Inflammatory macrophage treated with lipopolysaccharide for 1 hour (primary cell): Measurements from ENCODE around the gene RGS5.
"Not testable (repeated sequence)": the region's sequence is repeated elsewhere in the genome, so short reads cannot be mapped to it uniquely, and the experiment has no call there.

Experiments used
- DNase-seq, 2 donors: peaks; one replicate each; pipeline ENCODE4 v3.0.0-alpha.2; 2020 to 2022

RGS5 gene, protein sequence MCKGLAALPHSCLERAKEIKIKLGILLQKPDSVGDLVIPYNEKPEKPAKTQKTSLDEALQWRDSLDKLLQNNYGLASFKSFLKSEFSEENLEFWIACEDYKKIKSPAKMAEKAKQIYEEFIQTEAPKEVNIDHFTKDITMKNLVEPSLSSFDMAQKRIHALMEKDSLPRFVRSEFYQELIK

DNA sequence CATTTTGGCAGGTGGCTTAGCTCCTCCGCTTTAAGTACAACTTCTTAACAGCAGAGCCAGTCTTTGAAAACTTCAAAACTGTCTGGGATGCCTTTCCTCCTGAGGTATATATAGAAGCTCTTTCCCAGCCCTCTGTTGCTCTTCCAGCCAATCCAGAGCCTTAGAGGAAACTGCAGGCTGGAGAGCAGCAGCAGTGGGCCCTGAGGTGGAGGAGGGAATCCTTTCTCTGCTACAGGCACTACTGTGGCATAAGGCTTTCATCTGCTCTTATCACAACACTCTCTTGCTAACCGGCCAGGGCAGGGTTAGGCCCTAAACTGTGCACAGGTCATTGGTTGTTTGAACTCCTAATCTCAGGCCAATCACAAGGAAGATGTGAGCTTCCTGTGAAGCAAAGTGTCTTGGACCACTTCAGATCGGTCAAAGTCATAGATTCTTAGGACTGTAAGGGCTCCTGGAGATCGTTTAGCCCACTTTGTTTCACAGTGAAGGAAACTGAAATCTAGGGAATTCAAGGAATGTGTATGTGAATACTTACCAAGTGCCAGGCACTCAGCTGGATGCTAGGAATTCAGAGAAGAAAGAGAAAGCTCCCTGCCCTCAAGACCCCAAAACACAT lies at the start of gene RGS5:
Gene RGS5 (minus strand): TSS at position 84 of the 619 bp plus-strand sequence. CDS start 81 bp downstream, at position 3.
- no peak for DNase-seq

DNA sequence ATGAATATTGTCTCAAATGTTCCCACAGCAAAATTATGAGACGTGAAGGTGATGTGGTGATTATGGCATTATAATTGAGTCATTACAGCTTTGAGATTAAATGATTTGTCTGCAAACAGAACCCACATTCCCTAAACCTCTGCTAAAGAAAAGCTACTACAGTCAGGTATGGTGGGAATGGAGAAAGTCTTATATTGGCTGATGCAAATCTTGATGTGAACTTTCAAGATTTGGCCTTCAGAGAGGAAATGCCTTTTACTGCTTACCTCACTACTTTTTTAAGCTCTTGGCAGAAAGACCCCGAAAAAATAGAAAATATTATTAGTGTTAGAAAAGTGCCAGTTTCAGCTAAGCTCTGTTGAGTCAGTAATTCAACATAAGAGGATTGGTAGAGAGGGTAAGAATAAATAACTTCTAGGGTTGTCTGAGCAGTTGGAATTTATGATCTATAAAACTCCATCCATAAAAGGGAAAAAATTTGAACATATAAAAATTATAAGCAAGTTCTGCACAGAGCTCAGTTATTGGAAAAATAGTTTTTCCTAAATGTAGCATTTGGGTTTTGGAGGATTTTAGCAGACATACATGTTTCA lies 47.8 kb upstream of the RGS5 start:
- no peak for DNase-seq

DNA sequence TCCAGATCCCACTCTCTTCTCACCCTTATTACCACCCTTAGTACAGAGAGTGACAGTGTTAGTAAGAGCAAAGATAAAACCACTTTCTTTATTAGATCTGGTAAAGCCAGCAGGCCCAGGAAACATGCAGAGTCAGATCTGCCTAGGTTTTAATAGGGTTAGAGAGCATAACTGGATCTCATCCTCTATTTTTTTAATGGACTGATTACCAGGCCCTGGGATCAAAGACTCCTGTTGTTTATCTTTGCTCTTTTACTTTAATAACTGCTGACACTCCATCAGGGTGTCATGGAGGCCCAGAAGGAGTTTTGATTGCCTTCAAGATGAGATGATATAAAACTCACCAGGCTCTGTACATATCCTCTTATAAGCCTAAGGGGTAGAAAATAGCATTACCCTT lies 45.3 kb upstream of the RGS5 start:
- DNase-seq, result no peak

DNA sequence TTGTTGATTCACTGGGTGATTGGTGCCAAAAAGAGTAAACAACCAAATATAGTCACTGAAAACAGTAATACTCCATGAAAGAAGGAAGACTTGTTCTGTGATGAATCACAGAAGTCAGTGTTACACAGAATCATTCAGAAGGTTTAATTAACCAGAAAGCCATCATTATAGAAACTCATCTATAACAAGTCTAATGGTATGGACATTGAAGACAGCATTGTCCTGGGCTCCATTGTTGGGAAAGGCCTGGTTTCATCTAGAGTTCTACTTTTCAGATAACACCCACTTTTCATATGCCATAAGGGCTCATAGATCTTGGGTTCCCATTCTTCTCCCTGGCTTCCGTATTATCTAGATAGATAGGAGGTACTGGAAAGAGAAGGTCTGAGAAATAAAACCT lies 41.9 kb upstream of the RGS5 start:
- not testable (repeated sequence) for DNase-seq

DNA sequence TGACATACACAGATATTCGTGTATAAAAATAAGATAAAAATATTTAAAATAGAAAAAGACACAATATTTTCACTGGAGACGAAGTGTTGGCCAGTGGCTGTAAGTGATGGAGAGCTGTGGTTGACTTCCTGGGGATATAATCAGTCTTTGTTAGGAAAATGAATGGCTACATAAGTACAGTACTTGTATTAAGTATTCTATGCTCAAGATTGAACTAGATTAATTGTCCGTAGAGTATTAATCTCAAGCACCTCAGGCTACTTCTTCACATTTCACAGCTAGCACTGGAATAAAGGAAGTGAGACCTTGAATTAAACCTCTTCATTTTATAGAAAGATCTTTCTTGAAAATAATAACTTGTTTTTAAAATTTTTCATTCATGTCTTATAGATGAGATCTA lies 39.0 kb upstream of the RGS5 start:
- DNase-seq, result no peak

DNA sequence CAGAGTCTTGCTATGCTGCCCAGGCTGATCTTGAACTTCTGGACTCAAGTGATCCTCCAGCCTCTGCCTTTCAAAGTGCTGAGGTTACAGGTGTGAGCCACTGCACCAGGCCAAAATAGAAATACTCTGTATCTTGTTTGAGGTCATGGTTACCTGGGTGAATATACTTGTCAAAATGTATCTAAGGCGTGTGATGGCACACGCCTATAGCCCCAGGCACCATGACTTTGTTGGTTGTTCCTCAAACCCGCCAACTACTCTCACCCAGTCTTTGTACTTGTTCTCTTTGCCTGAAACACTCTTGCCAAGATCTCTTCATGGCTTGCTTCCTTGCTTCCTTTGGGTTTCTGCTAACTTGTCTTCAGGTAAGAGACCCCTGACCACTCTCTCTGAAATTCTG lies 38.0 kb upstream of the RGS5 start:
- DNase-seq, result no peak

DNA sequence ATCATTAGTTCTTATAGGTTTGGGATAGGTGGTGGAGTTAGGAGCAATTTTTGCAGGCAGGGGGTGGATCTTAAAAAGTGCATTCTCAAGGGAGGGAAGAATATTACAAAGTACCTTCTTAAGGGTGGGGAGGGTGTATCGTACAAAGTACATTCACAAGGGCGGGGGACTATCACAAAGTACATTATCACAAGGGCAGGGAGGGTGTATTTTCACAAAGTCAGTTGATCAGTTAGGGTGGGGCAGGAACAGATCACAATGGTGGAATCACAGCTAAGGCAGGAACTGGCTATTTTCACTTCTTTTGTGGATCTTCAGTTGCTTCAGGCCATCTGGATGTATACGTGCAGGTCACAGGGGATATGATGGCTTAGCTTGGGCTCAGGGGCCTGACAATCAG lies 30.9 kb upstream of the RGS5 start:
- not testable (repeated sequence) for DNase-seq

DNA sequence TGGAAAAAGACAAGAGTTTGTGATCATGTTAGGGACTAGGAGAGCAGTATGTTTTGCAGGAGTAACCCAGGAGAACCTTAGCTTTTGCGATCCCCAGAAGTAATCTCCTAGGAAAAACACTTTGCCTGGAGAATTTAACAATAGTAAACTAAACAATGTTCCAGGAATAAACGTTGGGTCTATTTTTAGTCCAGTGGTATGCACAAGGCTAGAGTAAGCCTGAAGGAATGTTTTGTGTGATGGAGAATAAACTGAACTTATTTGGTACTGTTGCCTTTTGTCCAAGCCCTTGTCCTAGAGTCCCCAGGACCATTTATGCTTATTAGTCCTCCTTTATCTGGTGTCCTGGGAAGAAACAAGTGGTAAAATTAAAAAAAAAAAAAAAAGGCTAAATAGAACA lies 28.7 kb upstream of the RGS5 start:
- DNase-seq, result no peak

DNA sequence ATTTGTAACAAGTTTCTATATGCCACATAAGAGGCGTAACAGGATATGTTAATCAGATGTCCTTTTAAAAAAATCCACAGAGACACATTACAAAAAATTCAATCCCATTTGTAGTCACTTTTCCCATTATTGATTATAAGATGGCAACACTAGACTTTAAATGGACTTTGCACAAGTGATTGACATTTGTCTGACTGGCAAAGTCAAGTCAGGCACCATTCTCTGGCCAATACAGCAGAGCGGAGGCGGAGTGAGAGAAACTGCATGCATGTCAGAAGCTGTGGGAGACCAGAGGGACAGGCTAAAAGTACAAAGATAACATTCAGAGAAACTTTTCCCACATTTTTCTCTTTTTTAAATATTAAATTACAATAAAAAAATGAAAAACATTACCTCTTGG lies 28.1 kb upstream of the RGS5 start:
- no peak for DNase-seq

DNA sequence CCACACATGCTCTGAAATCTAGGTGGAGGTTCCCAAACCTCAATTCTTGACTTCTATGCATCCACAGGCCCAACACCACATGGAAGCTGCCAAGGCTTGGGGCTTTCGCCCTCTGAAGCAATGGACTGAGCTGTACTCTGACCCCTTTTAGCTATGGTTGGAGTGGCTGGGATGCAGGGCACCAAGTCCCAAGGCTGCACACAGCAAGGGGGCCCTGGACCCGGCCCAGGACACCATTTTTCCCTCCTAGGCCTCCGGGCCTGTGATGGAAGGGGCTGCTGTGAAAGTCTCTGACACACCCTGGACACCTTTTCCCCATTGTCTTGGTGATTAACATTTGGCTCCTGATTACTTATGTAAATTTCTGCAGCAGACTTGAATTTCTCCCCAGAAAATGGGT lies 25.6 kb upstream of the RGS5 start:
- DNase-seq, result not testable (repeated sequence)

DNA sequence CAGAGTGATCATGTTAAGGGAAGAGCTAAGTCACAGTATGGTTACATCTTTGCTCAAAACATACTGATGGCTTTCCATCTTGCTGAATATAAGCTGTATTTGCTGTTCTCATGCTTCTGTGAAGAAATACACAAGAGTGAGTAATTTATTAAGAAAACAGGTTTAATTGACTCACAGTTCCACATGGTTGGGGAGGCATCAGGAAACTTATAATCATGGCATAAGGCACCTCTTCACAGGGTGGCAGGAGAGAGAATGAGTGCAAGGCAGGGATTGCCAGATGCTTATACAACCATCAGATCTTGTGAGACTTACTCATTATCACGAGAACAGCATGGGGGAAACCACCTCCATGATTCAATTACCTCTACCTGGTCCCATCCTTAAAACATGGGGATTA lies 24.4 kb upstream of the RGS5 start:
- no peak for DNase-seq

DNA sequence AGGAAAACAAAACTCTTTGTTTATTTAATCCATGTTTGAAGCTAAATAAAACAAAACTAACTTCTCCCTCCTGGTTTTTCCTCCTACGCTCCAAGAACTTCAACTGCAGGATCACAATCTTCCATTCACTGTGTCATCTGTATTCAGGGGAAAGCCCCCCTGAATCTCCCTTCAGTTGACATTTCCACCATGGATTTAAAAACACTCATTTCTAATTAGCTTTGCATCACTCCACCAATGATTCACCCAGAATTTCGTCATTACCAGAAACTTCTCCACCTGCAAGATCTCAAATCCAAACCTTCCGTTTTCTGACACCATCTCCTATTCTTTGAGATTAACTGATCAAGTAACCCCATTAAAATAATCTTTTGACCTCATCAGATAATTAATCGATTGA lies 10.9 kb upstream of the RGS5 start:
- no peak for DNase-seq

DNA sequence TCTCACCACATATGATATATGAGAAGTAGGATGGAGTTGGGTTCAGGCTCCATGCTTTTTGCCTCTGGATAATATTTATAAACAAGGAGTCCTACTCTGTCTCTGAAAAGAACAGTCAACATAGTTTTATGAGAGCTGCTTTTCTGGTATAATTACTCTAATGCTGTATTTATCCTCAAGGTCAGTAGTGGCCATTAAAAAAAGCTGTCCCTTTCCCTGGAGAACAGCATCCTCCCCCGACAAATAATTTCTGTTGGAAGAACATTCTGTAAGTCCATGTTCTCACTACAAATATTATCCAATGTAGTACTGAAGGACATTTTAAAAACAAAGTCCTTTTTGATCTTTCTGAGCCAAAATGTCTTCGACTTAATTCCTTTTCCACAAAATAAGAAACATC lies 9.0 kb upstream of the RGS5 start:
- DNase-seq, result no peak

DNA sequence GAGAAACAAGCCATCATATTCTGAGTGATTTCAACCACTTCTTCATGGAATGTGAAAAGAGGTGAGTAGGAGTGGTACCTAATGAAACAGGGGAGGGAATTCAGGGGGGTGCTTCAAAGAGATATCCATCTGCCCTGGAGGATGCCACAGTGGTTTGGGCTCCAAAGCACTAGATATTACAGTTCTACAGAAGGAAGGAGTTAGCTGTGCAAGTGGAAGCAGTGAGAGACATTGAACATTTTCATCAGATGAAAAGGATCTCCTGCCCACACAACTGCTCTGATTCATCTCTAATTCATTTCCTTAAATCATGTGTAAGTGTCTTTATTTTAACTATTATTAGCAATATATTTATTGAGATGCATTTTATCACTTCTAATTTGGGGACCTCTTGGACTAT lies 2.8 kb upstream of the RGS5 start:
- DNase-seq, result no peak

DNA sequence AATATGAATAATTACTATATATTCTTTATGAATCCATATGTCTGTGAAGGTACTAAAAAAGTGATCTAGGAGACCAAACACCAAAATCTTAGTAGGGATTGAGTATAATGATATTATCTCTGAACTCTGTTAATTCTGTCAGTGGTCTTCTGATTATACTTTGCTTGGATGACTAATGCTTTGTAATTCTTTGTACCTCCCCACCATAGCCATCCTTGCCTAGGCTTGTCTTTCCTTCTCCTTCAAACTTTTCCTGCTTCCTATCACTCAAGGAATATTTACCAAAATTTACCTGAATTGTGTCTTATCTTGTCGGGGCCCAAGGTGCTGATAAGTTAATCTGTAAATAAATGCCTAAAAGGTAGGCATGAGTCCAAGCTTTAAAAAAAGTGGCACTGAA lies 845 bp upstream of the RGS5 start:
- DNase-seq, result no peak

DNA sequence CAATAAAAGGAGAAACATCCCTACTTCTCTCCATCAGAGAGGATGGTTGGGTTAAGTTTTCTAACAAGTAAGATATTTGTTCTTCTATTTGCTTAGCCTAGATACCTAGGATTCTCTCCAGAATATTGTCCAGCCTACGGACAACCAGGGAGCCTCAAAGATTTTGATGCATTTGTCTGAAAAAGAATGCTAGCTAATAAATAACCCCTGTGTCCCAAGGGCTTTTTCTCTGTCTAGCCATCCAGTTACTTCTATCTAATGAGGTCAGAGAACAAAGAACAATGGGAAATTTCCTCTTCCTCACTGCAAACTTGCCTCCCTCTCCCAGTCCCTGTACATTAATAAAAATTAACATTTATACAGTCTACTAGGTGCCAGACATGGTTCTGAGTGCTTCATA lies 810 bp downstream of the RGS5 start:
- no peak for DNase-seq

DNA sequence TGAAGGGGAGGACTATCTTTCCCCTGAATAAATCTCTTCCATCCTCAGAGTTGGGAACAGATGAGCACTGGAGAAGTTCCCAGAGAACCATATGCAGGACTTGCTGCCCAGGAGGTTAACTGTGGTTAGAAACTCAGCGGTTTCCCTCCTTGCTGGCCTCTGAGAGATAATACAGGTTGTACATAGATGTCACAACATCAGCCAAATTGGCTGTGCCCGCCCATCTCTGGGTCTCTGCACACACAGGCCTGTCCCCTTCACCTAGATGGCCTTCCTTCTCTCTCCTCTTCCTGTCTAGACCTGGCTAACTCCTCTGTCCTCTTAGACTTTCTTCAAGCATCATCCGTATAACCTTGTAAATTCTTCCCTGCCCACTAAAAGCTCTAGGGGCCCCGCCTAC lies 5.7 kb downstream of the RGS5 start:
- no peak for DNase-seq

DNA sequence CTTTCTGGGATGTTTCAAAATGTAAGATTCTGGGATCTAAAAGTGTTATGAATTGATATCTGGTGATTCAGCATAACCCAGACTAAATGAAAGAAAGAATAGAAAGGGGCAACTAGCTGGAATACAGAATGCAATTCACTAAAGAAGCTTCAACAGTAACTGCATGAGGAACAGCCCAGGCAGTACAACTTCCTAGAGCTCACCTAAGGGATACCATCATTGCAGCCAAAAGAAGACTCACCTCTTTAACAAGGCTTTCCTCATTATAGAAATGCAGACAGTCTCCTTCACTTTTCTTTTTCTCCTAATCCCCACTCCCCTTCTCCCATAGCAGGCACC lies 6.3 kb downstream of the RGS5 start:
- no peak for DNase-seq

DNA sequence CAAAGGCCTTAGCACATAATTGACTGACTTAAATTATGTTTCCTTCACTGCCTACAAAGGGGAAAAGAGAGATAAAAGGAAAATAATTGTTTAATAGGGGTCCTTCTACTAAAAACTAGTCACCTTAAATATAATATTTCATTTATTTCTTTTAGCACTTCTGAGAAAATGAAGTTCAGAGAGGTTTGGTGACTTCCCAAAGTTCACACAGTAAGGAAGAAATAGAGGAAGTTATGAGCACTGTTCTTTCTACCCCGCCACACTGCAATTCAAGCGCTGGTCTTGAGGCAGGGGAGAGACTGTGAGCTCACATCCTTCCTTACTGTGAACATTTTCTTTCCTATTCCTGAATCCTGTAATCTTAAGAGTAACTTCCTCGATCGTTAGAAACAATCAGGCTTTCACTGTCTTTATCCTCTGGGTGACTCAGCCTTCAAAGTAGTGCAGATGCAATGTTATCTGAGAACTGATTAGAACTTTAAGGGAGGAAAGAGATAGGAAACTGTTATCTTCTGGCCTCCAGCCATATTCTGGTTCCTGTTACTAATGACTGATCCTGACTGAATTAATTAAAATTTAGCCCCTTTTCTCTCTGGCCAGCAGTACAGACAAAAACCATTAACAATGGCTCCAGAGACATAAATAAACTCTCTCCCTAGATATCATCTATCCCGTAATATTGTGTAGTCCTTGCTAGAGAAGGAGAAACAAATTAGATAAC lies 6.8 kb downstream of the RGS5 start:
- no peak for DNase-seq

DNA sequence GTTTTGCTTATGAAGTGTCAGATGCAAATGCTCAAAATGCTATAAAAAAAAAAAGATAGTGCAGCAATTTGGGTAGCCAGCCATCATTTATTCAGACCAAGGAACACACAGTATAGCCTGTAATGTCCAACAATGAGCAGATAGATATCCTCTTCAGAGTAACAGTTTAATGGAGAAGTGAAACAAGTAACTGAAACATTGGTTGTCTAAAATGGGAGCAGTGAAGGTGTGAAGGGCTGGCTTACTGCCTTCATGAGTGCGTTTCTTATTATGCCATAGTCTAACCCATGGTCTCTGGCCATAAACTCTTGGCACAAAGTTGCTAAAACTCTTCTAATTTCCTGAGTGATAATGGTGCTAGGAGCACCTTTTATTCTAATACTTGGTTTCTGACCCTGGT lies 11.4 kb downstream of the RGS5 start:
- DNase-seq, result no peak

DNA sequence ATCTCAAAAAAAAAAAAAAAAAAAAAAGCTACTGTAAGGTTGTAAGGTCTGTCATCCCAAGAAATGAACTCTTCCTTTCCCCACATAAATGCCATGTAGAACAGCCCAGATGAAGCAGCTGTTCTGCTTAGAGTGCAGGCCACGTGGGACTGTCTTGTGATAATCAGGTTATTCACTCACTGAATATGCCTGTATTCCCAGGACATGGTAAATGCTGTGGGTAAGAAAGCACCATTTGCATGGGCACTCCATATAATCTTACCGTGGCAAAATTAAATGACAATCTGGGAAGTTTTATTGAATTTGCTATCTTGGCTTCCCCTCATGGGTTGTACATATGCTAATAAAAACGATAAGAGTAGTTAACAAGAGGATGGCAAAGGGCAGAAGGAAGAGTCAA lies 13.8 kb downstream of the RGS5 start:
- no peak for DNase-seq

DNA sequence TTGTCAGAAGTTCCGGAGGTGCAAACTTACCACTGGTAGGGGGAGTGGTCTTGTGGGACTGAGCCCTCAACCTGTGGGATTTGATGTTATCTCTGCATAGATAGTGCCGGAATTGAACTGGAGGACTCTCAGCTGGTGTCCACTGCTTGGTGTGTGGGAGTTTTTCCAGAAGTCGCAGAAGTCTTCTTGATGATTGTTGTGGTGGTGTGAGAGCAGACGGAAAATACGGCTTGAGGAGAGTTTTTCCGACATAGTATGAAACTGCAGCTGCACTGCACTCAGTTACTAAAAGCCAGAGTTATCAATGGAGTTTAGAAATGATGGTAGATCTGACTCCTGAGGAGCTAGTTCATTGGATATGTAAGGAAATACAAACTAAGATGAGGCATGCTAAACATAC lies 14.9 kb downstream of the RGS5 start:
- no peak for DNase-seq

DNA sequence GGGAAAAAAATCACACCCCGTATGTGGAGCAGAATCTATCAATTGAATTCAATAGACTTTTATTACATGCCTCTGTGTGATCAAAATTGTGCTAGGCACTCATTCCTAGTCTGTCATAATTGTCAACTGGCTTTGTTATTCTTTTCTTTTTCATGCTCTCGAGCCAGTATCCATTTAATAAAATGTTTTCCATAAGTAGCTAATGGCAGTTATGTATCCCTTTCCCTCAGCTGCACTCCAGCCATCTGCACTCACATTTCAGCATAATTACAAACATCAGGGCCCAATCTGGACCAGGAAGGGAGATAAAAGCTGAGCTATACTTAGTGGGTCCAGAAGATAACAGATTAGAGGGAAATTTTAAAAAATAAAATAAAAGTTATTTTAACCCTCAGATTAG lies 15.9 kb downstream of the RGS5 start:
- no peak for DNase-seq

DNA sequence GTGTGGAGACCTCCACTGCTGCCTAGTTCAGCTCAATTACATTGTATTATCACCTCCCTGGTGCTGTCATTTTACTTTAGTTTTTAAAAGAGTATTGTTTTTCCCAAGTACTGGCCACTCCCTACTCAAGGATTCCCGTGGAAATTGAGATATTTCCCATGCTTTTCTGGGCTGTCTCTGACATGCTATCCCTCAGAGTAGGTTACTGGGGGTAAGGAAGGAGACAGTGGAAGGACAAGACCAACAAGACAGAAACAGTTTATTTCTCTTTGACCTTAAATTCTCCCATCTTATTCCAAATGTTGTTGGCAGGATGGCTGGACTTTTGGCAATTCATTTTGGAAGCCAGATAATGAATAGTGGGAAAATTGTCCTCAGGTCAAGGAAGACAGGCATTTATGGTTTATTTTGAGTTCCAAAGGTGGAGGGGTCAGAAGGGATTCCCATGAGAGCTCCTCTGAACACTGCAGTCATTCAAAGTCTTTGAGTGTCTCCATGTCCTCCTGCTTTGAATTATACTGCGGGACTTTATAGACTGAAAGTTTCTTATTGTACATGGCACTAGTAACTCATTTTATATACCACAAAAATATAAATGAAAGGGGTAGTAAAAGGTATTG lies 20.3 kb downstream of the RGS5 start:
- DNase-seq, result no peak
